Measurements from ENCODE around the gene NFASC. TPM values are rescaled to one million over a fixed set of nuclear protein-coding genes. Genes with fewer than 3 reads are reported as not detected.

Gene NFASC
- total and polyA plus RNA-seq, 2 donors = 9.5 to 21.8 TPM

DNA sequence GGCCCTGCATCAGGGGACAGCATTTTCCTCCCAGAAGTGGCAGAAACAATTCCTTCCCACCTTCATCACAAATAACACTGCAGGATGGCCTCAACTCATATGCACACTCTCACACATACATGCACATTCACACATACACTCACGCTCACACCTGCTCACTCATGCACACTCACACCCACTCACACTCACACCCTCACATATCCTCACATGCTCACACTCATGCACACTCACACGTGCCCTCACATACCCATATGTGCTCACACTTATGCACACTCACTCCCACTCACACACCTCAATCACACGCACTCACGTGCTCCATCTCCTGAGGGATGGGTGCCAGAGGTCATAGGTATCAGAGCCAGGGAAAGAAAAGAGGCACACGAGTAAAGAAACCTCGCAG lies 77.1 kb downstream of the NFASC start:
- WGBS = 73% methylated on average over 6 of the region's 6 CpGs
- Histone ChIP-seq H3K4me1 (ENCODE audit: insufficient read depth) (no peaks in the 10 kb centered on the region), H3K4me3 (ENCODE audit: low read depth, low read length) (no peak overlapping the region), H3K27ac (ENCODE audit: low read depth) (no peak overlapping the region), H3K36me3 (ENCODE audit: insufficient read depth) (no peaks in the 10 kb centered on the region)
- DNase-seq (ENCODE audit: extremely low spot score) = no peak

DNA sequence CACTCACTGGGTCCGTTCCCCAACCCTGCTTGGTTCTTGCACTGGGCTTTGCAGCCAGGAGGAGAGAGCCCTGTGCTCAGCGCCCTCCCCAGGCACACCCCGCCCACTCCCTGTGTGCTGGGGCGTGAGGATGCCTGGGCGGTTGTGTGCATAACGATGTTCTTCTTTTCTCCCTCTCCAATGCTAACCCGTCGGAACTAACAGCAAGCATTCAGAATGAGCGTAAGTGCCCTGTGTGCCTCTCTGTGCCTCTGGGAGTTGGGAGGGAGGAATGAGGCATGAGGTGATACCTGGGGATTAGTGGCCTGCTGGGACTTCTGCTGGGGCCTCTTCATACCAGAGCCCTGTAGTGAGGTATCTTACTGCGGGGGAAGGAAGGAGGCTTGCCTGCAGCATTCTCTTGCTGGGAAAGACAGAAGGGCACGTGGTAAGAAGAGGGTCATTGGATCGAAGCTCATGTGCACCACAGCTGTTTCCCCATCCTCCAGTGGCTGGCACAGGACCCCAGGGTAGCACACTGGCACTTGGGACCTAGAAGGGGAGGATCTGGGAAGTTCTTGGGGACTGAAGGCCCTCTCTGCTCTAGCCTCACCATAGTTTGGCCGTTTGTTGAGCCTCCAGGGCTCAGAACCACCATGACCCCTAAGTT lies 79.8 kb downstream of the NFASC start:
- Histone ChIP-seq H3K36me3 (ENCODE audit: insufficient read depth) (no peaks in the 10 kb centered on the region), H3K4me1 (ENCODE audit: insufficient read depth) (no peaks in the 10 kb centered on the region), H3K27ac (ENCODE audit: low read depth) (no peak overlapping the region), H3K4me3 (ENCODE audit: low read depth, low read length) (no peak overlapping the region)
- WGBS = 74% methylated on average over 13 of the region's 13 CpGs
- no peak for DNase-seq (ENCODE audit: extremely low spot score)

DNA sequence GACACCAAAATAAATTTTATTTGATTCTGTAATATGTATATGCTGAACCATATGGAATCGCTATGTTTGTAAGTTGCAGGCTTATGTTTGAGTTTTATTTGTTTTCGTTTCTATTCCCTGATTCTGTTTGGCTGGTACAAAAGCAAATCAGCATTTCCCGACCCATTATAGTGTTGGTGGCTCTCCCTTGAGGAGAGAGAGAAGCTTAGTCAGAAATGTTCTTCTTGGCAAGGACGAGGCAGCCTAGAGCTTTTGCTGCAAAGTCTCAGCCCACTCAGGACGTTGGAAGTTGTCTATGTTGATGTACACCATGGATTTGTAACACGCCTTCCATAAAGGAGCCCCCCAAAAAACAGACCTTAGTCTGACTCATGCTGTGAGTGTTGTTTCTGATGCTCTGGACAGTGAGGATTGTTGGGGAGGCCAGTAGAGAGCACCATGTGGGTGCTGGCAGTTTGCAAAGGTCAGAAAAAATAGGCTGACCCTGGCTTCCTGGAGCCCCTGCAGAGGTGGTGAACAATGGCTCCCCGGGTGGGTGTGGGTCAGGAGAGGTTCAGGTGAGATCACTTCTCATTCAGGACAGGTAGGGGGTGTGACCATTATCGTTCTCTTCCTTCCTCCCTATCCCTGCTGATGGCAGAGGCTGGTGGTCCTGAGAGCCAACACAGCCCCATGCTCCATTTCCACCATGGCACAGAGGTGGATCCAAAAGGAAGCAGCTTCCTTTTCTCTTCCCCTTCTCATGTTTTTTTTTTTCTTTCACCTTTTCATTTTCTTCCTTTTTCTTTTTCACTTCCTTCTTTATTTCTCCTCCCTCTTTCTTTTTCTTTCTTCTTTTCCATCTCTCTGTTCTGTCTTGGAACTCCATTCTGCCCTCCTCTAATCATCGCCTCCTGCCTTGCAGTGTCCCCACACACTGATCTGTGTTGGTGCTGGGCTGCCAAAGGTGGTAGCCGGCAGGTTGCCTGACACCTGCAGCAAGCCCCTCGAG lies 88.0 kb downstream of the NFASC start:
- Histone ChIP-seq H3K27ac (ENCODE audit: low read depth) (no peak overlapping the region), H3K4me3 (ENCODE audit: low read depth, low read length) (no peak overlapping the region), H3K4me1 (ENCODE audit: insufficient read depth) (no peaks in the 10 kb centered on the region), H3K36me3 (ENCODE audit: insufficient read depth) (no peaks in the 10 kb centered on the region)
- no peak for DNase-seq (ENCODE audit: extremely low spot score)
- 66% methylated on average over 11 of the region's 11 CpGs for WGBS

DNA sequence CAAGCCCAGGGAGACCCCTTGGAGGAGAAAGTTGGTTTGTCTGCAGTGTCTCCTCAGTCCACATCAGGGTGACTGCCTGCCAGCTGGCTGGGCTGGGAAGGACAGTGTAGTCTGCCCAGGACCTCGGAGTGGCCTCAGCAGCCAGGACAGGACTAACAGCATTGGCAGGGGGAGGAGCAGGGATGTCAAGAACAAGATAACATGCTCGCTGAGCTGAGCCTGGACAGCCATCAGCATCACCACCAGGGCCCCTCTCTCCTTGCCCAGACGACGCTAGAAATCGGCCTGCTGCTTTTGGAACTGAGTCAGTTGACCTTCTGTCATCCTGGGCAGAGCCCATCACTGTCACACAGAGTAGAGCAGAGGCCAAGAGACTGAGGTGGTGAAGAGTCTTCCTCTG lies 88.7 kb downstream of the NFASC start:
- 30% methylated on average over 5 of the region's 5 CpGs for WGBS
- no peak overlapping the region for H3K4me3 ChIP-seq (ENCODE audit: low read depth, low read length)
- DNase-seq (ENCODE audit: extremely low spot score) = no peak
- no peaks in the 10 kb centered on the region for H3K4me1 ChIP-seq (ENCODE audit: insufficient read depth)
- H3K27ac ChIP-seq (ENCODE audit: low read depth) = no peak overlapping the region
- H3K36me3 ChIP-seq (ENCODE audit: insufficient read depth) = no peaks in the 10 kb centered on the region

DNA sequence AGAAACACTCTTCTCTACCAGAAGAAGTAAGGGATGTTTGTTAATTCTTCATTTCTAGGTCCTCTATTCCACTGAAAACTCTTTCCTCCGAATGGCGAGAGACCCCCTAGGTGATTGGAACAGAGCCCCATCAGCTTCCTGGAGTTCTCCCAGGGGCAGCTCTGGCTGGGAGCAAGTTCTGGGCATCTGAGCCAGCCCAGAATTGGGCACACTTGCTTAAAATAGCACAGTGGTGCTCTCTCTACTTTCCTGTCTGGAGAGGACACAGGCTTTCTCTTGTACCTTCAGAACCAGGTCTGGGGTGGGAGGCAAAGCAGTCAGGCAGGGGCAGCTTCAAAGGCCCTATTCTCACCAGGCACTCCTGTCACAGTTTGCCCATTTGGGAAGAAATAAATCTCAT lies 89.2 kb downstream of the NFASC start:
- no peaks in the 10 kb centered on the region for H3K4me1 ChIP-seq (ENCODE audit: insufficient read depth)
- 82% methylated on average over 2 of the region's 2 CpGs for WGBS
- DNase-seq (ENCODE audit: extremely low spot score) = no peak
- H3K4me3 ChIP-seq (ENCODE audit: low read depth, low read length) = no peak overlapping the region
- H3K36me3 ChIP-seq (ENCODE audit: insufficient read depth) = no peaks in the 10 kb centered on the region
- no peak overlapping the region for H3K27ac ChIP-seq (ENCODE audit: low read depth)

DNA sequence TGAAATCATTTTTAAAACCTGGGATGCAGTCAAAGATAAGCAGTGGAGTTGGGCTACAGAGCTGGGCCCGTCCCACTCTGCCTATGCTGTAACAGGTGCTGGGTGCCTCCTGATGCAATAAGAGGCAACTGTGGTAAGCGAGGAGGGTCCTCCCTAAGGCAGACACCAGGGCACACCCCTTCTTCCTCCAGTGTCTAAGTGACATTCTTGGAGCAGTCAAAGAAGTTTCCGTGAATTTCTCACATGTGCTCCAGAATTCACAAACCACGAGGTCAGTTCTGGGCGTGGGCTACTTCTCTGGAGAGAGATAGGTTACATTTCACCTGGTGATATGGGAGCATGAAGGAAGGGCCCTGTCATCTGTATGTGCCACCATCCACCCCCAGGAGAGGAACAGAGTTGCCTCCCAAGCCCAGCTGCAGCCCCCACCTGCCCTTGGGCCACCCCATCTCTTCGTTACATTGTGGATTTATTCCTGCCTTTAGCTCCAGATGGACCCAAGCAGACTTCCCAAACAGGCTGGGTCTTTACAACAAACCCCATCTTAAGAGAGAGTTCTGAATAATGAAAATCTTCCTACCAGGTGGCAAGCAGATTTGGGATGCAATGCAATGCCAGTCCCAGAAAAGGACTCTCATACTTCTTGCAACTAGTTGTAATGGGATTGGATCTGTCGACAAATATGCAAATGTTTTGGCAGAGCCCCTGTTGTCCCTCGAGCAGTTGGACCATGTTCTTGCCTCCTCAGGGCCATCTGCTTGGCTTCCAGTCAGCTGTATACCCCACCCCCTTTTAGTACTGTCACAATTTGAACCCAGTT lies 89.9 kb downstream of the NFASC start:
- H3K4me3 ChIP-seq (ENCODE audit: low read depth, low read length) = no peak overlapping the region
- DNase-seq (ENCODE audit: extremely low spot score) = no peak
- no peaks in the 10 kb centered on the region for H3K36me3 ChIP-seq (ENCODE audit: insufficient read depth)
- WGBS = 80% methylated on average over 8 of the region's 8 CpGs
- H3K4me1 ChIP-seq (ENCODE audit: insufficient read depth) = no peaks in the 10 kb centered on the region
- no peak overlapping the region for H3K27ac ChIP-seq (ENCODE audit: low read depth)

DNA sequence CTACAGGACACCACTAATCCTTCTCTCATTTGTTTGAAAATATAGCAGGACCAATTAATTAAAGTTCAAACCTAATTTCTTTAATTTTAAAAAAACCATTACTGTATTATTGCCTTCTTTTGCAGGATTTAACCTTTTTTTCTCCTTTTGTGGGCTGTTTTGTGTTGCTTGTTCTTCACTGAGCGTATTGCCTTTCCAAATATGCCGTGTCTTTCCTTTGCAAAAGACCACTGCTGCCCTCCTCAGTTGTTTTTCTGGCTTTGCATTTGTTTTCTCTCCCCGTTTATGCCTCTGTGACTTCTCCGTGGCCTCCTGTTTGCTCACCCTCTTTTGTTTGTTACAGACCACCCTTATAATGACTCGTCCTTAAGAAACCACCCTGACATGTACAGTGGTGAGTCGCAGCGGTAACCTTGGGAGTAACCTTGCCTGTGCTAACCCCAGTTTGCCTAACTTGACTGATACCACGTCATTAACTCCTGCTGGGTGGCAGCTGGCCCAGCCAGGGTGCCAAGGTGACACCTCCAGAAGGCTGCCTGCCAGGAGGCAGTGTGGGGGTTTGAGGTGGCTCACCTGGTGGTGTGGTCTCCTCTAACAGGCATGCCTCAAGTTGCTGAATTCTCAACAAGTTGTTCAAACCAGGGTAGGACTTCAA lies 91.2 kb downstream of the NFASC start:
- WGBS = 71% methylated on average over 8 of the region's 8 CpGs
- no peak overlapping the region for H3K27ac ChIP-seq (ENCODE audit: low read depth)
- no peak overlapping the region for H3K4me3 ChIP-seq (ENCODE audit: low read depth, low read length)
- H3K36me3 ChIP-seq (ENCODE audit: insufficient read depth) = no peaks in the 10 kb centered on the region
- DNase-seq (ENCODE audit: extremely low spot score) = no peak
- H3K4me1 ChIP-seq (ENCODE audit: insufficient read depth) = no peaks in the 10 kb centered on the region

DNA sequence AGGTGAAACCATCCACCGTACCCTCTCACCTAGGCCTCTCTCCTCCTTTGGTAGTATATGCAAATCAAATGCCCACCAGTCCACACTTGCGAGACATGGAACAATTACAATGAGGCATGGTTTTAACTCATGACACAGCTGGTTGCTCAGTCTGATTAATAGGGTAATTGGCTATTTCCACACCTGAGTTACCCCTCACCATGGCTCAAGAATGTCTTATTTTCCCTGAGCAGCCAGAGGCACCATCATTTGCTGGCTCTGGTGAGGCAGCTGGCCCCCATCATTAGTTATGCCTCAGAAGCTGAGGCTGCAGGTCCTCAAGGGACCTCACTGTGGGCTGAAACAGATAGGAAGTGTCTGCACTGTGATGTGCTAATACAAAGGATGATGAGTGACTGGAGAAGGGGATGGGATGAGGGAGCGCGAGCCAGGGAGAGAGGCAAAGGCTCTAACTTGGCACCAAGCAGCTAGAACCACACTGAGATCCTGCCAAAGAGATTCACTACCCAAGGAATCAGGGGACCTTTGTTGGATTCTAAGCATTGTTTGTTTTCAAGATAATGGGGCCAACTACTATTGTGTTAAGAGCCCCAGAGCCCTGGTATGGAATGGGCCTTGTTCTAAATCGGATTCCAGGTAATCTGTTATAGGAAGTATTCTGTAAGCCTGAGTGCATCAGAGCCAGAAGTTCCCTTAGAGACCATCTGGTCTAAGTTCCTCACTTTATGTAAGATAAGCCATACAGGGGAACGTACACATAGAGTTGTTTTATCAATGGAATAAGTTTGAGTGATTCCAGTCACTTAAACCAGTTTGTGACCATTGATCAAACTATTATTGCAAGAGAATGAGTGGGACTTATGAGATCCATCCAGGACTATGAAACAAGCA lies 92.3 kb downstream of the NFASC start:
- WGBS = 90% methylated on average over 6 of the region's 6 CpGs
- Histone ChIP-seq H3K4me3 (ENCODE audit: low read depth, low read length) (no peak overlapping the region), H3K36me3 (ENCODE audit: insufficient read depth) (no peaks in the 10 kb centered on the region), H3K27ac (ENCODE audit: low read depth) (no peak overlapping the region), H3K4me1 (ENCODE audit: insufficient read depth) (no peaks in the 10 kb centered on the region)
- DNase-seq (ENCODE audit: extremely low spot score) = no peak

DNA sequence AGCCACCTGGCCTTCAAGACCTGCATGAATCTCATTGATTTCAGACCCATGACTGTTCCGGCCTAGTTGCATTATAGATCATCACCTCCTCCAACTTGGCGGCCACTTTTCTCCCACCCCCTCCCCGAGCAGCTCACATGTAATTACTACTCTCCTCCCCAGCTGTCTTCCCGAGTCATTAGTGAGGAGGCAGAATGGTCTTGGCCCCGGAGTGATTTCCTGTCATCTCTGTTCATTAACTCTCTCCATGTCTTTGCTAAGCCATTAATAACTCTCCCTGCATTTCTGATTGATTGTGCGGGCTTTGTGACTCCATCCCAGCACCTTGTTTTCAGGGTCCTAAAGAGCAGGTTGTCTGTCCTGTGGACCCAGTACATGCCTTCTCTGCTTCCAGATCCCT lies 96.8 kb downstream of the NFASC start:
- no peaks in the 10 kb centered on the region for H3K36me3 ChIP-seq (ENCODE audit: insufficient read depth)
- H3K4me3 ChIP-seq (ENCODE audit: low read depth, low read length) = no peak overlapping the region
- H3K27ac ChIP-seq (ENCODE audit: low read depth) = no peak overlapping the region
- H3K4me1 ChIP-seq (ENCODE audit: insufficient read depth) = no peaks in the 10 kb centered on the region
- DNase-seq (ENCODE audit: extremely low spot score) = no peak
- WGBS = 62% methylated on average over 6 of the region's 6 CpGs

DNA sequence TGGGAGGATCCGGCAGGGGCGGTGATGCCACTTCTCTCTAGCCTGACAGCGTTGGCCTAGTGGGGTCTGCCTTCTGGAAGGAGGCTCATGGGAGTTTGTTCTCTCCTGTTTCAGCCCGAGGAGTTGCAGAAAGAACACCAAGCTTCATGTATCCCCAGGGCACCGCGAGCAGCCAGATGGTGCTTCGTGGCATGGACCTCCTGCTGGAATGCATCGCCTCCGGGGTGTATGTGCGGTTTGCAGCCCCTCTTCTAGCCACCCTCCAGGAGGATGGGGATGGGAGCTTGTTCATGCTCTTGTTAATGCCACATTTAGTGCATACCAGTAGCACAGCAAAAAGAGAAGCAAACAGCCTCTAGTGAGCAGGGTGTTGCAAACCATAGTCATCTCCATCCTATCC lies 97.5 kb downstream of the NFASC start:
- no peaks in the 10 kb centered on the region for H3K36me3 ChIP-seq (ENCODE audit: insufficient read depth)
- no peaks in the 10 kb centered on the region for H3K4me1 ChIP-seq (ENCODE audit: insufficient read depth)
- DNase-seq (ENCODE audit: extremely low spot score) = no peak
- 90% methylated on average over 10 of the region's 10 CpGs for WGBS
- H3K27ac ChIP-seq (ENCODE audit: low read depth) = no peak overlapping the region
- no peak overlapping the region for H3K4me3 ChIP-seq (ENCODE audit: low read depth, low read length)

DNA sequence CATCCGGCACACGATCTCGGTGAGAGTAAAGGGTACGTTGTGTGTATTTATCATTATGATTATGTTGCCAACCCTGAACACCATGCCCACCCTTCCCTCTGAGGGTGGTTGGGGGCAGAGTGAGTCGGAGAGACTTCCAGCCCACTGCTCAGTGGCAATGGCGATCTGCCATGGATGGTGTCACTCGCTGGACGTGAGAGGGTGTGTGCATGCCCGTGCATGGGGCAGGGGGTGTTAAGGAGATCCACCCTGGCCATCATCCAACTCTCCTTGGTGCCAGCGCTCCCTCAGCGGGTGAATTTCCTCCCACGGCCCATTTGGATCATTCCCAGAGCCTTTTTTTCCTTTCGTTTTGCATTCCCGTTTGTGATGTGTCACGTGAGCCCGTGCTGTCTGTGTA lies 98.3 kb downstream of the NFASC start:
- 84% methylated on average over 16 of the region's 16 CpGs for WGBS
- Histone ChIP-seq H3K36me3 (ENCODE audit: insufficient read depth) (no peaks in the 10 kb centered on the region), H3K27ac (ENCODE audit: low read depth) (no peak overlapping the region), H3K4me1 (ENCODE audit: insufficient read depth) (no peaks in the 10 kb centered on the region), H3K4me3 (ENCODE audit: low read depth, low read length) (no peak overlapping the region)
- DNase-seq (ENCODE audit: extremely low spot score) = no peak

DNA sequence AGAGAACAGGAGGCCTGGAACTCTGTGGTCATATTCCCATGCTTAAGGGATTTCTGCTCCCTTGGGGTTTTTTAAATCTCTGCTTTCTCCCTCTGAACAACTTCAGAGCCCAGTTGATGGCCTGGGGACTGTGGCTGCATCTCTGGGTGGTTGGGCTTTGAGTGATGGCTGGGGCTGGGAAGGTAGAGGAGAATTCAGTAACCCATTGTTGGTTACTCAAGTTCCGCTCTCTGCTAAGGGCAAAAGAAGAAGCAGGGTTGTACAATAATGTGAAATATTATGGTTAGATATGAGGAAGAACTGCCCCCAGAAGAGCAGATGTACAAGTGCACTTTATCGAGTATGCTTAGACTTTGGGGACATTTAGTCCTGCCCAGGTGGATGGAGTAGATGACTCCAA lies 100.3 kb downstream of the NFASC start:
- H3K4me3 ChIP-seq (ENCODE audit: low read depth, low read length) = no peak overlapping the region
- H3K27ac ChIP-seq (ENCODE audit: low read depth) = no peak overlapping the region
- no peaks in the 10 kb centered on the region for H3K4me1 ChIP-seq (ENCODE audit: insufficient read depth)
- no peak for DNase-seq (ENCODE audit: extremely low spot score)
- 96% methylated on average over 2 of the region's 2 CpGs for WGBS
- H3K36me3 ChIP-seq (ENCODE audit: insufficient read depth) = no peaks in the 10 kb centered on the region
